NCI-H1048 (cell line): ENCODE data around the gene CRIP2.

Source experiments
- DNase-seq: peaks from one replicate; lab custom pipeline; 2025; lab: John Stamatoyannopoulos, UW

The CRIP2 gene, protein sequence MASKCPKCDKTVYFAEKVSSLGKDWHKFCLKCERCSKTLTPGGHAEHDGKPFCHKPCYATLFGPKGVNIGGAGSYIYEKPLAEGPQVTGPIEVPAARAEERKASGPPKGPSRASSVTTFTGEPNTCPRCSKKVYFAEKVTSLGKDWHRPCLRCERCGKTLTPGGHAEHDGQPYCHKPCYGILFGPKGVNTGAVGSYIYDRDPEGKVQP

GRCh38 chr14:105474483-105475268 is at the start of gene CRIP2:
TSS of gene CRIP2 (plus strand) at chr14:105474821. CDS start at chr14:105474863, 42 bp downstream.
- no peak for DNase-seq

GRCh38 chr14:105424861-105425260 is 49.8 kb upstream of the CRIP2 start:
- no peak for DNase-seq

GRCh38 chr14:105425823-105426247 is 48.8 kb upstream of the CRIP2 start:
- no peak for DNase-seq

DNA sequence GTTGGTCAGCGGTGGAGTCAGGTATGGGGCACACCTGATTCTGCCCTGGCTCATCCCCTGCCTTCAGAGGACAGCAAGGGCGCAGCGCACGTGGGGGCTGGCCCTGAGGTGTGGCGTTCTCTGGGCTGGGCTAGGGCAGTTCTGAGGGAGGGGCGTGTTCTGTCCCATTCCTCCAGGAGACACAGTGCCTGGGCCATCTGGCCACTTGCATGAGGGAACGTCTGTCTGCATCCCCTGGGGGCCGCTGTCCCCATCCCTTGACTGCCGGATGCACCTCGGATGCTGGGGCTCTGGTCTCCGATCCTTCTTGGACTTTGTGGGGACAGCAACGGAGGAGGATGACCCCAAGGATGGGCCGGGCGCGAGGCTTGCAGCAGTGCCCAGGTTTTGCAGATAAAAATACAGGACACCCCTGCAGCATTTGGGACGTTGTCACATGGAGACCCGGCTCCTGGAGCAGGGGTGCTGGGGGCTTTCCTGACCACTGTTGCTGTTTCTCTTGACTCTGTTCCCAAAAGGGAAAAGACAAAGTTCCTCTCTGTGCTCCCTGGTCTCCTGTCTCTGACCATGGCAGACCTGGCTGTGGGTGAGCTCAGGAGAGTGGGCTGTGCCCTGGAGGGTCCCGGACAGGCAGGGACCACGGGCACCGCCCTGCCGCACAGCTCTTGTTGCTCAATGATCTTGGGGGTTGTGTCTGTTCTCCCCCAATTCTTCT is 48.0 kb upstream of the CRIP2 start:
- no peak for DNase-seq

DNA sequence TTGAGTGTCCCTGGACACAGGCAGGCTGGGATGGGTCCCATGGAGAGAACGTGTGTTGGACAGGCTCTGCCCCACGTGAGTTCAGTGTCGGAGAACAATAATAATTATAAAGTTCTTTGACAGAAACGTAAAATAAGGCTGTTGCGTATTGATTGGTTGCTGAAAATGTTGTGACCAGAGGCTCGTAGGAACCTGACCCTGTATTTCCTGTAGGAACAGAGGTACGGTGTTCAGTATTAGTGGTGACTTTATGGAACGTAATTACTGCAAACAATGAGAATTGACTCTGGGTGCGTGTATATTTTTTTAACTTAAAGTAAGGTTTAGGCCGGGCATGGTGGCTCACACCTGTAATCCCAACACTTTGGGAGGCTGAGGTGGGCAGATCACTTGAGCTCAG is 47.2 kb upstream of the CRIP2 start:
- no peak for DNase-seq

- no peak for DNase-seq
Measured at GRCh38 chr14:105427936-105428485, 46.6 kb upstream of the CRIP2 start.

- DNase-seq = no peak
Measured at GRCh38 chr14:105430042-105430441, 44.6 kb upstream of the CRIP2 start.

DNA sequence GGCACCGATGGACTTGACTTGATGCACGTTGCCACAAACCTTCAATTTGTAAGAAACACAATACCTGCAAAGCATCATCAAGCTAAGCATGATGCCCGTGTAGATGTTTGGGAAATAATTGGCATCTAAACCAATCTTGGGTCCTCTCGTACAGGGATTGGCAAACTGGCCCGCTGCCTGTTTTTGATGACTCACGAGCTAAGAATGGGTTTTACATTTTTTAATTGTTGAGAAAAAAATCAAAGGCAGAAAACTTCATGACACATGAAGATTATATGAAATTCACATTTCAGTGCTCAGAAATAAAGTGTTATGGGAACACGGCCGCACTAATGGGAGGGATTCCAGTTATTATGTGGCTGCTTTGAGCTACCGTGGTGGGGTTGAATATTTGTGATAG is 44.1 kb upstream of the CRIP2 start:
- DNase-seq = no peak

- DNase-seq = no peak
Measured at GRCh38 chr14:105431256-105431655, 43.4 kb upstream of the CRIP2 start.

GRCh38 chr14:105432657-105433056 is 42.0 kb upstream of the CRIP2 start:
- no peak for DNase-seq

- DNase-seq = no peak
Measured at GRCh38 chr14:105433161-105433605, 41.4 kb upstream of the CRIP2 start.

GRCh38 chr14:105436402-105436801 is 38.2 kb upstream of the CRIP2 start:
- DNase-seq = no peak

DNA sequence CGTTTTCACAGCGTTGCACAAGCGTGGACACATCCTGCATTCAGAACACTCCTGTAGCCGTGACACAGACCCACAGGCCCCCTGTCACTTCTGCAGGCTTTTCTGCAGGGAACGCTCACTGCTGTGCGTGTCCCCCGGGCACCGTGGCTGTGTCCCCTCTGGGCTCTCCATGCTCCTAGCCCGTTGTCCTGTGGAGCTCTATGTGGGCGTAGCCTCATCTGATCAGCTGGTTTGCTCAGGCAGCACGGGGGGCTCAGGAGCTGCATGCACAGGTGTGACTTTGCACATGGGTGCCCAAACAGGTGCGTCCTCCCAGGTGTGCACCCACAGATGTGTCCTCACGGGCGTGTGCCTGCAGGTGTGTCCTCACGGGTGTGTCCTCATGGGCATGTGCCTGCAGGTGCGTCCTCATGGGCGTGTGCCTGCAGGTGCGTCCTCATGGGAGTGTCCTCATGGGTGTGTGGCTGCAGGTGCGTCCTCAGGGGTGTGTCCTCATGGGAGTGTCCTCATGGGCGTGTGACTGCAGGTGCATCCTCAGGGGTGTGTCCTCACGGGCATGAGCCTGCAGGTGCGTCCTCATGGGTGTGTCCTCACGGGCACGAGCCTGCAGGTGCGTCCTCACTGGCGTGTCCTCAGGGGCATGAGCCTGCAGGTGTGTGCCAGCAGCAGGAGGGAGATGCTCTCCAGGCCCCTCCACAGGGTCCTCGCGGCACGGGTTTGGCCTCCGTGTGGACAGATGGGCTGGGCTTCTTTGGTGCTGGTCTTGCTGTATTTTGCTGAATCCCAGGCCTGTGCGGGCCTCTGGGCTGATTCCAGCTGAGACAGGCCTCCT is 37.5 kb upstream of the CRIP2 start:
- no peak for DNase-seq

DNA sequence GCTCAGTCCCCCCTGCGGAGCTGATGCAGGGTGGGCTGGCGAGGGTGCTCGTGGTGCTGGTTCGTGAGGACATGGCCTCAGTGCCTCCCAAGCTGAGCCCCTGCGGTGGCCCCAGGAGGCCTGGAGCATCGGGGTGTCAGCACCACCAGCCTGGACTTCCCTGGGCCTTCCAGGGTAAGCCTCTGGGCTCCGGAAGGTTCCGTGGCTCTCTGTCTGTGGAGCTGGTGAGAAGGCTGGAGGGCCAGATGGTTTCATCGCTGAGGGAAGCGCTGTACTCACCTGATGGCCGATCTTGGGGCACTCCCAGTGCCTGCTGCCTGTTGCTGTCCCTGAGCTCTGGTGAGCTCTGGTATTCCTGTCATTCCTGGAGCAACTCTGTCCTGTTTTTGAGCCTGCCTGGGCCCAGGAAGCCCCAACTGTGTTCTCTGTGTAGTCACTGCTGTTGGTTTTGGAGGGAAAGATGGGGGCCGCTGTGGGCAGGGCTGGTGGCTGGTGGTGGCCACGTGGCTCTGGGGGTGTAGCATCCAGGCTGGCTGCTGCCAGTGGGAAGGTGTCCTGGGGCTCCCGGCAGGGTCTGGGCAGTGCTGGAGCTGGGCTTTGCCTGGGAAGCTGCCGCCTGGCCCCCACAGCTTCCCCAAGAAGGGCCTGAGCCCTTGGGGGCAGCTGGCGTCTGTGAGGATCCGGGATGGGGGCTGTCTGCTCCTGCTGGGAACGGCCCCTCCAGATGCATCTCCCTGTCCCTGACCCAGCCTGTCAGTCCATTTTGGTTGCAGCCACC is 36.7 kb upstream of the CRIP2 start:
- DNase-seq = no peak

DNA sequence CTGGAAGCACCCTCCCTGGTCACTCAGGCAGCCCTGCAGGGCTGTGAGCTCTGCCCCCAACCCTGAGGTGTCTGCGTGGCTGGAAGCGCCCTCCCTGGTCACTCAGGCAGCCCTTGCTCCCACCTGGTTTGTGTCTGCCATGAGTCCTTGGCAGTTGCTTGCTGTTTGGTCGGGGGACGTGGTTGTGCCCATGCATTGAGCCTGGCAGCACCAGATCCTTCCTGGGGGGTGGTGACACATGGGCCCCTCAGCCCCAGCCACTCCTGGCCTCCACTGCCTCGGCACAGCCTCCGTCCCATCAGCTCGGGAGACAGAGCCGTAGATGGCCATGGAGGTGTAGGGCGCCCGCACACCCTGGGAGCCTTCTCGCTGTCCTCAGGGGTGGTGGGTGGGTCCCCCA is 35.4 kb upstream of the CRIP2 start:
- DNase-seq = no peak

GRCh38 chr14:105439710-105440553 is 34.7 kb upstream of the CRIP2 start:
- DNase-seq = no peak

GRCh38 chr14:105440554-105440900 is 34.1 kb upstream of the CRIP2 start:
- no peak for DNase-seq

DNA sequence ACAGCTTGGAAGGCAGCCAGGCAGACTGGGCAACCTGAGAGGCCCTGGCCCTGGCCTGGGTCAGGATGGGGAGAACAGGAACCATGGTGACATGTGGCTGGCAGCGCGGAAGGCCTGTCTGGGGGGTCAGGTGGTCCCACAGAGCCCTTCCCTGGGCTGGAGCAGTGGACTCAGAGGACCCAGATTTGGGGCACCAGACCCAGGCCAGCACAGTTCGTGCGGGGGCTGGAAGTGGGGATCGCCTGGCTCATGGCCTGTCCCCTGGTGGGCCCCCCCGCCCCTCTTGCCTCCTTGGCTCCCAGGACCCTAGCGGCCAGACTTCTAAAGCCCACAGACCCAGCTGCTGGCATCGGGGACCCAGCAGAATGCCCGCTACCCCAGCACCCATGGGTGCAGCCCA is 33.6 kb upstream of the CRIP2 start:
- DNase-seq = no peak

DNA sequence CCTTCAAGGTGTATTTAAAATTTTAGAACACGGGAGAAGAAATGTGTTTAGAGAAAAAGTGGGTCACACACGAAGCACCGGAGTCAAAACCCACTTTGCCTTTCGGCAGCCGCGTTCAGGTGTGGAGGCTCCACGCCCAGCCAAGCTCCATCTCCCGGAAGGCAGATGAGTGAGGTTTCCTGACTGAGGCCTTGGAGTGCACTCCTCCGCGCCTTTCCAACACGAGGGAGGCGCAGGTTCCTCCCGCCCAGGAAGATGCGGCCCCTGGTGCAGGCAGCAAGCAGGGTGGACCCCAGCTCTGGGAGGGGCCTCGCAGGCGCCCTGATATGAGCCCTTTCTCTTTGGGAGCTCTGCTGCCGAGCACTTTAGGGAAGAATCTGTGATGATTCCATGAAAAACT is 32.5 kb upstream of the CRIP2 start:
- no peak for DNase-seq

DNA sequence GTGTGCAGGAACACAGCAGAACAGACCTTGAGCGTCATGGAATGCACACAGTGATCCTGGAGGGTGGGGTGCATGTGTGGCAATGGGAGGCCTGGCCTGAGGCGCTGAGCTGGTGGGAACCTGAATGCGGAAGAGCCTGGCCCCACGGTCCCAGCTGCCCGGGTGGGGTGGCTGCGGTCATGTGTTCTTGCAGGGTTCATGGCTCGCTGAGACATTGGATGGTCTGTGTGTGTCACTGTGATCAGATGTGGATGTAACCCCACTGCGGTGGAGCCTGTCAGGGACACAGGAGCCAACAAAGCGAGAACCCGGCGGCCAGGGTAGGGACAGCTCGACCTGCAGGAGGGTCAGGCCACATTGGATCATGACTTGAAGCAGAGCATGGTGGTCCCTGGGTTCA is 31.8 kb upstream of the CRIP2 start:
- DNase-seq = no peak
